NK-92 (cell line): ENCODE data around the gene SKI.

Experiments used
- DNase-seq: peaks from one replicate; lab custom pipeline; 2025; ENCODE audit not compliant: unreplicated experiment; lab: John Stamatoyannopoulos, UW

Gene SKI

DNA sequence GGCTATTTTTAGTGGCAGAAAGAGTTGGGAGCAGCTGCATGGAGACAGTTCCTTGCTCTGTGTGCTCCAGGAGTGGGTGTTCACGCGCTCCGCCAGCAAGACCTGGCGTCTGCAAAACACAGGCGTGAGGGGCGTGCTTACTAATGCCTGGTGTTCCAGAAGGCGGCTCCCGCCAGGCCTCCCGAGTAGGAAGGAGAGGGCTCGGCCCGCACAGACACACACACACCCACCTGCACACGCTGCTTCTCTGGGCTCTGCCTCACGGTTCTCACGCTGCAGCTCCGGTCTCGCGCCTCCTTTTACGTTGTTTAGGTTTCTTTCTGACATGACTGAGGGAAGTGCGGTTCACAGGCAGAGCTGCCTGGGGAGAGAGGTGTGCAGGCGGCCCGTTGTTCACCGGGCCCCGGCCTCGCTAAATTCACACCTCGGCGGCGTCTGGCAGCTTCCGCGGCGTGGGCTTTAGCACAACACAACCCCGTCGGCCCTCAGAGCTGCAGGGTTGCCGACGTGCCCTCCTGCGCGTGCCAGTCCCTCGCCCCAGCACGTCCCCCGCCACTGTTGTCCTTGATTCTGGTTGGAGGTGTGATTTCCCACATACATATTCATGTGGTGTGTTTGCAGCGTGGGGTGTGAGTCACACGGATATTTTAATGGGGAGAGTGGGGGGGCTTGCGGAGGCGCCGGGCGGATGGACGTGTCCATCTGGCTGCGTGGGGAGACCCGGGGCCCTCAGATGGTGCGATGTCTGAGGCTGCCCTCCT lies 77.0 kb downstream of the SKI start:
- DNase-seq: no peak

DNA sequence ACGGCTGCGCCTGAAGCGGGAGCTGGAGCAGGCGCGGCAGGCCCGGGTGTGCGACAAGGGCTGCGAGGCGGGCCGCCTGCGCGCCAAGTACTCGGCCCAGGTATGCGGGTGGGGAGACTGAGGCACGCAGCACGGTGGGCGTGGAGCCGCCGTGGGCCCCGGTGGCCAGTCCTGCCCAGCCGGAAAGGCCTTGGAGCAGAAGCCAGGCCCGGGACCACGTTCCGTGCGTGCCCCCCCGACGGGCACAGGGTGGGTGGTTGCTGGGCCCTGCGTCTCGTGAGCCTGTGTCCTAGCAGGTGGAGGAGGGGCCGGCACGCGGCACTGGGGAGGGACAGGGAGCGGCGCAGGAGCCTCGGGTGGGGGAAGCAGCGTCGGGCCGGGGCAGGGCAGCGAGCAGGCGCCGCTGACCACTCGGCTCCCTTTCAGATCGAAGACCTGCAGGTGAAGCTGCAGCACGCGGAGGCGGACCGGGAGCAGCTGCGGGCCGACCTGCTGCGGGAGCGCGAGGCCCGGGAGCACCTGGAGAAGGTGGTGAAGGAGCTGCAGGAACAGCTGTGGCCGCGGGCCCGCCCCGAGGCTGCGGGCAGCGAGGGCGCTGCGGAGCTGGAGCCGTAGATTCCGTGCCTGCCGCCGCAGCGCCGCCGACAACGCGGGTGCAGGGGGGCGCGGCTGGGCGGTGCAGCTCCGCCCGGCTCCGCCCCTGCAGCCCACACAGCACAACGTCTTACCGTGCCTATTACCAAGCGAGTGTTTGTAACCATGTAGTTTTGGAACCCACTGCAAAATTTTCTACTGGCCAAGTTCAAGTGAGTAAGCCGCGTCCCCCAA lies 78.2 kb downstream of the SKI start:
- no peak for DNase-seq

DNA sequence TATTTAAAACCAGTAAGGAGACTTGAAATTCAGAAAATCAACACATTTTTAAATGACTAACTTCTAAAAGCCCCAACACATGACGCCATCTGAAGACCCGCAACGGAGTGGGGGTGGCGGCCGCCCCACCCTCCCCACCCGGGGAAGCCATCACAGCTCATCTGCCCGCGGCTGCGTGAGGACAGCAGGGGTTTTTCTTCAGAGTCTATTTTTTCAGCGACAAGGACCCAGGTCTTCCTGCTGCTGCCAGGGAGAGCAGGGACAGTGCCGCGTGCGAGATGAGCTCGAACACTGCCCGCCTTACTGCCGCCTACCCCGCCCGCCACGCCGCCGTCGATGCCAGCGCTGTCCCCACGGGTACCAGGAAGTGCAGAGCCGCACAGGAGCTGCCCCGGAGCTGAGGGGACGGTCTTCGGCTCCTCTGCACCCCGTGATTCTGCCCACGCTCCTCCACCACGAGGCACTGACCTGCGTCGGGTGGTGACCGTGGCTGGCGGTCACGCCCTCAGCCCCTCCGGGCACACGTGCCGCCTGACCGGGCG lies 79.0 kb downstream of the SKI start:
- no peak for DNase-seq

- DNase-seq: no peak
Observed at GRCh38 chr1:2307972-2308371, 79.9 kb downstream of the SKI start.

GRCh38 chr1:2308844-2309243 lies 80.7 kb downstream of the SKI start:
- DNase-seq: no peak

- no peak for DNase-seq
Observed at GRCh38 chr1:2310332-2311183, 82.4 kb downstream of the SKI start.

GRCh38 chr1:2311184-2312032 lies 83.3 kb downstream of the SKI start:
- no peak for DNase-seq

GRCh38 chr1:2312160-2312514 lies 84.0 kb downstream of the SKI start:
- no peak for DNase-seq

DNA sequence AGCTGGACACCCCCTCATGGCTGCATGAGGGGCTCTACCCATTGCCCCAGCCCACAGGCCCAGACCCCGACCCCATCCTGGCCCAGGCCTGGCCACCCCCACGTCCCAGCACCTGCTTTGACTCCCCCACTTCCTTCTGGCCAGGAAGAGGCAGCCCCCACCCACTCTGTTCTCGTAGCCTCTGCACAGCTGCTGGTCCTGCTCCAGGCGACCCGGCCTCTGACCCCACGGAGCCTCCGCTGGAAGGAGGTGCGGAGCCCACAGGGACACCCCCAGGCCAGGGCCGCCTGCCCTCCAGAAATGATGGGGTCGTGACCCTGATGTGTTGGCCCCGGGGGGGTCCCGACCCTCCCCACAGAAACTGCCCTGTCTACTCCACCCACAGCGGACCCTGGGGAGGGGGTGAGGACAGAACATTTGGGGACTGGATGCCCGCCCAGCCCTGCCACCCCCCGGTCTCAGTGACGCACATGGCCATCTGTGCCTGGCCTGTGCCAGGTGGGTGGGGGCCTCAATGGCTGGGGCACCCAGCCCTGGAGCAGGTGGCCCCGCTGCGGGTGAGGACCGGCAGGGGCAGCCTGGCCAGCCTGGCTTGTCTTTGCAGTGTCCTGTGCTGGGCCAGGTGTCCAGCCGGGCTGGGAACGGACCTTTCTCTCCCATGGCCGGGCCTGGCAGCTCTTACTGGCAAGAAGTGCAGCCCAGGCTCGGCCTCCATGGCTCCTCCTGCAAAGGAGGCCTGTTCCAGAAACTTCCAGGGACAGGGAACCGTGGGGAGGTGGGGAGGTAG lies 84.6 kb downstream of the SKI start:
- no peak for DNase-seq

DNA sequence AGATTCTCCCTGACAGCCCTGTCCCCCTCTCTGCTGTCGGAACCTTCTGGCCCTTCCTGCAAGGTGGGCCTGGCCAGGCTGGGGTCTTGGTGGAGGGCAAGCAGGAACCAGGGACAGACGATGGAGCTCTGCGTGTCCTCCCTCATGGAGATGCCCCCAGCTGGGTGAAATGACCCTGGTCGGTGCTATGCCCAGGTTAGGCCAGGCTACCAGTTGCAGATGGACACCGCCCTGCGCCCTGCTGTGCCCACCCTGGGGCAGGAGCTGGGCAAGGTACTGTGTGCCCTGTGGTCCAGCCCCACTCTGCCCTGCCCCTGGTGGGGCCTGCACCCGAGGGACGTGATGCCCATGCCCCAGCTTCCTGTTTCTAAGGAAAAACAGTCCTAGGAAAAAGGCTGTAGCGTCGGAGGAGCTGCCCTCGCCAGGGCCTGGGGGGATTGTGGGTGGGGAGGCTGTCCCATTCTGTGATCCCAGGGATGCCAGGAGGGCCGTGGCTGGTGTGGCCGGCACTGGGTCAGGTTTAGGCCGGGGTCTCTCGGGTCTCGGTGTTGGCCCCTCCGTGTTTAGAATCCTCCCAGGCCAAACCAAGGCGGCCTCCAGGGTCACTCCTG lies 85.6 kb downstream of the SKI start:
- no peak for DNase-seq

DNA sequence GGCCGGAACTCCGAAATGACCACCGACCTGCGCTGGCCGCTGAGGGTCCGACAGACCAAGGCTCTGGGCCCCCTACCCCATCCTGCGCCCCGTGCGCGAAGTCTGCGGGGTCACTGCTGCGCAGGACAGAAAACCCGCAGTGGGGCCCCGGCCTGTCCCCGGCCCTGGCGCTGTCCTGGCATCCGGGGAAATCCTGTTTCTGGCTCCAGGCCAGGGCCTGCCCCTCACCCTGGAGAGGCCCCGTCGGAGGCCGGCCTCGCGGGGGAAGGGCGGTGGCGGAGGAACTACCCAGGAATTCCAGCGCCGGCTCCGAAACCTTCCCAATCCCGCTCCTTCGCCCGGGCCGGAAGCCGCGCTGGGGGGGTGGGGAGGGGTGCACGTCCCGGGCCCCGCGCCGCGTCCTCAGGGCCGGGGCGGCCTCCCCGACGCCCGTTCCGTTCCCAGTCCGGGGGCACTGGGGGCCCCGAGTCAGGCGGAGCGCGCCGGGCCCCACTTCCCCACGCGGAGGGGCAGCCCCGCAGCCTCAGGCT lies 86.2 kb downstream of the SKI start:
- no peak for DNase-seq

DNA sequence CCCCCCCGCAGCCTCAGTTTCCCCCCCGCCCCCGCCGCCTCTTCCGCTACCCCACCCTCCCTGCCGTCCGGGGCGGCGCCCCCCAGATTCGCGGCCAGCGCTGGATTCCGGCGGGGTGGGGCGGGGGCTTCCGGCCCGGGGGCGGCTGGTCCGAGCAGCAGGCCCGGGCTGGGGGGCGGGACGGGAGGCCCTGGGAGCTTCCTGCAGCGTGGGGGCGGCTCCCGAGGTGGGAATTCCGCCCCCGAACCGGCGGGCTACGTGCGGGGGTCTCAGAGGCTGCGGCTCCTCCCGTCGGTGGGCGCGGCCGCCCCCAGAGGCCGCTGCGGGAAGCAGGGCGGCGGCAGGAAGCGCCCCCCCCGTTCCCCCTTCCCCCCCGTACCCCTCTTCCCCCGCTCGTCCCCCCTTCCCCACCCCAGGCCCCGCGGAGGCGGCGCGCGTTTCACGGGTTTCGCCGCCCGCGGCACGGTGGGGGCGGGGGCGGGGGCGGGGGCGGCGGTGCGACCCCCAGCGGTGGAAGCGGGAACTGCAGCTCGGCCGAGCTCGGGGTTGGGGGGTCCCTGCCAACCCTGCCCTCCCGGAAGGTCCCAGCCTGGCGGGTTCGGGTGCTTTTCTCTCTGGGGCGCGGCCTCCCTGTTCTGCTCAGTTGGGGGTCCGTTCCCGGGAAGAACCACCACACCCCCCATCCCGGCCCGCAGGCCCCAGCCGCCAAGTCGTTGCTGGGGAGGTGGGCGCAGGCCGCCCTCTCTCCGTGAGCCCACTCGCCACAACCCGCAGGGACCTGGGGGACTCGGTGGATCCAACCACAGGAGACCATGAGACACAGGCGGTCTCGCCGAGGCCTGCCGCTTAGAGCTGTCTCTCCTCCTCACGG lies 86.9 kb downstream of the SKI start:
- no peak for DNase-seq

- no peak for DNase-seq
Observed at GRCh38 chr1:2315674-2316450, 87.7 kb downstream of the SKI start.

DNA sequence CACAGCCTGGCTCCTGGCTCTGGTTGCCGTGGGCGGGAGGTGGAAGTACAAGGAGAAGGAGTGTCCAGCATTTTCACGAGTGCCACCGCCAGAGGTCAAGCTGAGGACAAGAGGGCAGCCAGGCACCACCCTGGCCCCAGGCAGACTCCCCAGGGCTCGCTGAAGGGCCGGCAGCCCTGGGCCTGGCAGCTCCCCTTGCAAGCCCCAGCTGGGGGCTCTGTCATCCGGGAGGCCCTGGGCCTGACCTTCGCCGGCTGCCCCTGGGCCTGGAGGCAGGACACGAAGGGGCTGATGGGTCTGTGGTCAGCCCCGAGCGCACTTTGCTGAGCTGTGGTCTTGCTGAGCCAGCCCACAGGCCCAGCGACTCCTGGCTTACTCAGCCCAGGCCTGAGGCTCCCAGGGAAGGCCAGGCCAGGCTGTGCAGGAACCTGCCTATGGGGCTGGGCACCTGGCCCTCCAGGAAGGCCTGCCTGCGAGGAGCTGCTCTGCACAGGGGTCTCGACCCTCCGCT lies 88.4 kb downstream of the SKI start:
- DNase-seq: no peak

DNA sequence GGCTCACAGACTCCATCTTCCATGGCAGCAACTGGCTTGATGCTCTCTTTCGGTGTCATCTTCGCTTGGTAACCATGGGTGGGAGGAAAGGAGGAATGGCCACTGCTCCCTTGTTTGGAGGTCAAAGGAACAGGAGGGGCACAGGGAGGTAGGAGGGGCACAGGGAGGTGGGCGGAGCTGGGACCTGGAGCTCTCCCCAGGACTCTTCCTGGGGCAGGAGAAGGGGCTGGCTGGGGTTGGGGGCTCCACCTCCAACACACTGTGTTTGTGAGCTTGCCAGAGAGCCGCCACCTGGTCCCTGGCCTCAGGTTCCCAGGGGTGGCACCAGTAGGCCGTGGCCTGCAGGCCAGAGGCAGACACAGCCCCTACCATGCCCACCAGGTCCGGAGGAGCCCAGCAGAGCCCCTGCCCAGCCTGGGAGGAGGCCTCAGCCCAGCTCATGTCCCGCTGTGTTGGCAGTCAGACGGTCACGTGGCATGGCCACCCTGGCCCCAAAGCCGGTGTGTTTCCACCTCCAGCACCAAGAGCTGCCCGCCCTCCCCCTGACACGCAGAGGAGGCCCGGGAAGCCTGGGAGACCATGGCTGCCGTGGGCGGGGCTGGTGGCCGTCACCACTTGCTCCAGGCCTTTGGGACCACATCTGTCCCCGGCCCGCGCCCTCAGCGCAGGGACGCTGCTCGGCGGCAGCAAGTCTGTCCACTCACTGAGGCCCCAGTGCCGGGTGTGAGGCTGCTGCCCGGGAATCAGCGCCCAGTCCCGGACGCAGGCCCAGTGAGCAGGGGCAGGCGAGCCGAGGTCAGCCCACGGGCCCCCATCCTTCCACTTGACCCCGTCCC lies 89.3 kb downstream of the SKI start:
- DNase-seq: no peak
